A673 (cell line): ENCODE measurements around the gene ZNF684. TPM values are rescaled to one million over a fixed set of nuclear protein-coding genes. Genes with fewer than 3 reads are reported as not detected.
A peak's percentile ranks its signal among the peaks of the same experiment; 100 is the strongest.

Experiments used
- BruUV-seq: library from RNA; stranded (reverse); fragments of 400-500 nt; replicated peaks from 2 replicates; lab custom pipeline; 2021; lab: Mats Ljungman, UMichigan
- CTCF ChIA-PET: fragments of 300-600 bp; sonication (Branson Sonifier 250); formaldehyde crosslinking; loops from one replicate; lab custom pipeline; 2022; ENCODE audit warnings: antibody characterized with exemption; lab: Charles Lee
- POLR2A ChIA-PET: fragments of 300-600 bp; sonication (Branson Sonifier 250); formaldehyde crosslinking; loops from one replicate; lab custom pipeline; 2022; ENCODE audit warnings: antibody characterized with exemption; ENCODE audit not compliant: low non-redundant PET; lab: Charles Lee
- DNase-seq: peaks from one replicate; pipeline ENCODE4 v3.0.0-alpha.2; 2015; ENCODE audit warnings: low spot score
- H3K27ac ChIP-seq: fragments of 200-600 bp; sonication (generic); 2 replicates; pipeline ENCODE4 v1.5.1; 2016; ENCODE audit warnings: mixed run types, low read depth, mild to moderate bottlenecking, mixed read lengths, antibody characterized with exemption, low read length; ENCODE audit not compliant: poor library complexity, severe bottlenecking
- H3K27me3 ChIP-seq: fragments of 200-600 bp; sonication (generic); replicated peaks from 2 replicates; pipeline ENCODE4 v1.6.1; 2017; ENCODE audit warnings: mixed run types, low read depth, mild to moderate bottlenecking, mixed read lengths, antibody characterized with exemption, low read length; ENCODE audit not compliant: insufficient read depth, poor library complexity
- H3K36me3 ChIP-seq: fragments of 200-600 bp; sonication (generic); 2 replicates; pipeline ENCODE4 v1.6.1; 2016; ENCODE audit warnings: mixed run types, mild to moderate bottlenecking, mixed read lengths, antibody characterized with exemption, low read length; ENCODE audit not compliant: insufficient read depth, poor library complexity, severe bottlenecking
- H3K4me1 ChIP-seq: fragments of 200-600 bp; sonication (generic); 2 replicates; pipeline ENCODE4 v1.6.1; 2017; ENCODE audit warnings: mixed run types, mild to moderate bottlenecking, mixed read lengths, antibody characterized with exemption, low read length; ENCODE audit not compliant: insufficient read depth, poor library complexity, severe bottlenecking
- H3K4me3 ChIP-seq: fragments of 200-600 bp; sonication (generic); 2 replicates; pipeline ENCODE4 v1.5.1; 2016; ENCODE audit warnings: low read depth, mixed run types, mild to moderate bottlenecking, mixed read lengths, low read length; ENCODE audit not compliant: poor library complexity, severe bottlenecking
- H3K9me3 ChIP-seq: fragments of 200-600 bp; sonication (generic); 2 replicates; pipeline ENCODE4 v1.6.1; 2016; ENCODE audit warnings: mixed run types, low read depth, mild to moderate bottlenecking, mixed read lengths, antibody characterized with exemption, low read length; ENCODE audit not compliant: poor library complexity, severe bottlenecking
- CTCF ChIP-seq: fragments of 300-800, 200-600 bp; sonication (generic); conservative IDR thresholded peaks from 2 replicates; pipeline ENCODE4 v1.5.1; 2017; ENCODE audit warnings: low read depth, mild to moderate bottlenecking, antibody characterized with exemption, low read length, moderate library complexity, mixed read lengths
- EZH2 ChIP-seq: fragments of 200-600 bp; sonication (generic); IDR thresholded peaks from 2 replicates; pipeline ENCODE4 v1.6.1; 2017; ENCODE audit warnings: borderline replicate concordance, low read depth, mild to moderate bottlenecking, mixed read lengths, antibody characterized with exemption, low read length; ENCODE audit not compliant: poor library complexity, severe bottlenecking
- intact Hi-C: fragments of 100-400 bp; cut with micrococcal nuclease; formaldehyde crosslinking; loops from one replicate; pipeline ENCODE4 v1.10.0; 2022; ENCODE audit not compliant: unreplicated experiment
- total RNA-seq: library from RNA; stranded (reverse); gene quantifications from 2 replicates; pipeline ENCODE4 v1.2.3, GENCODE V29; 2021

The ZNF684 gene
- total RNA-seq, 1 experiment from 2014 or later = 11.3 TPM

GRCh38 chr1:40507973-40508372, 23.5 kb upstream of the ZNF684 start:
- Histone ChIP-seq H3K4me3 (peak overlapping the region; percentile 68), H3K4me1 (peaks cover 3% of the 10 kb centered on the region), H3K27me3 (no peaks in the 10 kb centered on the region), H3K36me3 (no peaks in the 10 kb centered on the region), H3K27ac (peak overlapping the region; percentile 76), H3K9me3 (peaks cover 8% of the 10 kb centered on the region)
- ChIA-PET CTCF (interaction anchor here (0.7 kb wide), 1 partner anchor 175 kb away, joined by 4 read pairs; no protein-coding TSS in a partner anchor), POLR2A (interaction anchor here (0.6 to 0.7 kb wide), 3 partner anchors 9 to 296 kb away, joined by 3 to 12 read pairs (median 4); no protein-coding TSS in a partner anchor)
- TSS peak; percentile 87 for BruUV-seq
- DNase-seq = no peak
- intact Hi-C loops = no loop called here
- TF ChIP-seq CTCF (no peak), EZH2 (no peak)

GRCh38 chr1:40508375-40509341, 22.8 kb upstream of the ZNF684 start, which contains the start of gene EXO5:
Gene EXO5 (plus strand): TSS chr1:40508767. CDS start chr1:40514545, 5,778 bp downstream.
- CTCF ChIA-PET = interaction anchor here (0.7 kb wide), 1 partner anchor 174 kb away, joined by 4 read pairs; no protein-coding TSS in a partner anchor
- BruUV-seq = TSS peak; percentile 48

GRCh38 chr1:40519517-40519916, 11.9 kb upstream of the ZNF684 start:
- TF ChIP-seq EZH2 = no peak
- no peak for TF ChIP-seq CTCF
- H3K27me3 ChIP-seq = no peaks in the 10 kb centered on the region
- BruUV-seq = no TSS peak
- ChIA-PET CTCF (no interaction called here), POLR2A (no interaction called here)
- no peak for DNase-seq
- H3K4me3 ChIP-seq = no peak overlapping the region
- no peak overlapping the region for H3K27ac ChIP-seq
- peaks cover 15% of the 10 kb centered on the region for H3K36me3 ChIP-seq
- no peaks in the 10 kb centered on the region for H3K4me1 ChIP-seq
- H3K9me3 ChIP-seq = peaks cover 55% of the 10 kb centered on the region
- intact Hi-C loops = no loop called here

More at GRCh38 chr1:40508375-40509341, 22.8 kb upstream of the ZNF684 start, which contains the start of gene EXO5:
- DNase-seq = peak; percentile 90
- Histone ChIP-seq H3K4me3 (peak within 1 kb of the TSS; percentile 68), H3K36me3 (no peaks in the 10 kb centered on the region), H3K9me3 (peaks cover 11% of the 10 kb centered on the region), H3K4me1 (peaks cover 3% of the 10 kb centered on the region), H3K27ac (peak within 1 kb of the TSS; percentile 76), H3K27me3 (no peaks in the 10 kb centered on the region)
- intact Hi-C loops = no loop called here
- no peak for TF ChIP-seq CTCF
- TF ChIP-seq EZH2 = no peak
- POLR2A ChIA-PET = interaction anchor here (0.6 to 0.7 kb wide), 3 partner anchors 9 to 297 kb away, joined by 3 to 12 read pairs (median 4); no protein-coding TSS in a partner anchor
